GM12801 (cell line): Measurements from ENCODE around the gene ASIC4.

Experiments used
- TF ChIP-seq, protein P1 (sequence below): IDR thresholded peaks from one replicate; pipeline ENCODE4 v1.5.1; 2011; ENCODE audit warnings: control low read depth; ENCODE audit not compliant: insufficient read length; ENCODE audit errors: extremely low read depth

ASIC4 gene

GRCh38 chr2:219581346-219581745 is 67.1 kb downstream of the ASIC4 start:
- TF ChIP-seq, protein P1, sequence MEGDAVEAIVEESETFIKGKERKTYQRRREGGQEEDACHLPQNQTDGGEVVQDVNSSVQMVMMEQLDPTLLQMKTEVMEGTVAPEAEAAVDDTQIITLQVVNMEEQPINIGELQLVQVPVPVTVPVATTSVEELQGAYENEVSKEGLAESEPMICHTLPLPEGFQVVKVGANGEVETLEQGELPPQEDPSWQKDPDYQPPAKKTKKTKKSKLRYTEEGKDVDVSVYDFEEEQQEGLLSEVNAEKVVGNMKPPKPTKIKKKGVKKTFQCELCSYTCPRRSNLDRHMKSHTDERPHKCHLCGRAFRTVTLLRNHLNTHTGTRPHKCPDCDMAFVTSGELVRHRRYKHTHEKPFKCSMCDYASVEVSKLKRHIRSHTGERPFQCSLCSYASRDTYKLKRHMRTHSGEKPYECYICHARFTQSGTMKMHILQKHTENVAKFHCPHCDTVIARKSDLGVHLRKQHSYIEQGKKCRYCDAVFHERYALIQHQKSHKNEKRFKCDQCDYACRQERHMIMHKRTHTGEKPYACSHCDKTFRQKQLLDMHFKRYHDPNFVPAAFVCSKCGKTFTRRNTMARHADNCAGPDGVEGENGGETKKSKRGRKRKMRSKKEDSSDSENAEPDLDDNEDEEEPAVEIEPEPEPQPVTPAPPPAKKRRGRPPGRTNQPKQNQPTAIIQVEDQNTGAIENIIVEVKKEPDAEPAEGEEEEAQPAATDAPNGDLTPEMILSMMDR: no peak
